Sigmoid colon (tissue), 4 donors: Measurements from ENCODE around the gene ODC1.

Source experiments
- POLR2AphosphoS5 ChIP-seq, 4 donors: sonication (generic); formaldehyde crosslinking; IDR thresholded peaks; one replicate each; pipeline ENCODE4 v1.6.1; 2017; ENCODE audit warnings: antibody characterized with exemption in 4 of 4
- TF ChIP-seq, protein P1 (sequence below), 4 experiments: fragments of 450-650 bp in 3 of 4; fragments of 200-600 bp in 1 of 4; IDR thresholded peaks; one replicate each; pipeline ENCODE4 v1.5.1; 2016 to 2019; ENCODE audit warnings: antibody characterized with exemption in 4 of 4, mild to moderate bottlenecking in 3 of 4, moderate library complexity in 2 of 4

DNA sequence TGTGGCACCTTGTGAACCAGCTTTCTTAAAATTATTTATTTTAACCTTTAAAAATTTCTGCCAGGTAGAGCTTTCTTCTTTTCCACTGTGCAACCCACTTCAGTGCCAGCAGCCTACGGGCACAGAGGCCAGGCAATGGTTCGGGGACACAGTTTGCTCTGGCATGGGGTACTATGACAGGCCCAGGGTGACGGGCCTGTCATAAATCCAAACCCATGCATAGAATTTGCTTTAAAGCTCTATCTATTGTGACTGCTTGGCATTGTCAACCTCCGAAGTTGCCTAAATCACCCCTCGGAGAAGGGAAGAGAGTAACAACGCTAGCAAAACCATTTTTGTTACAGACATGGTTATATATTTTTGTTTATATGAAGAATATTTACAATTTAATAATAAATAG lies 1.5 kb downstream of the ODC1 start:
- TF ChIP-seq, protein P1, sequence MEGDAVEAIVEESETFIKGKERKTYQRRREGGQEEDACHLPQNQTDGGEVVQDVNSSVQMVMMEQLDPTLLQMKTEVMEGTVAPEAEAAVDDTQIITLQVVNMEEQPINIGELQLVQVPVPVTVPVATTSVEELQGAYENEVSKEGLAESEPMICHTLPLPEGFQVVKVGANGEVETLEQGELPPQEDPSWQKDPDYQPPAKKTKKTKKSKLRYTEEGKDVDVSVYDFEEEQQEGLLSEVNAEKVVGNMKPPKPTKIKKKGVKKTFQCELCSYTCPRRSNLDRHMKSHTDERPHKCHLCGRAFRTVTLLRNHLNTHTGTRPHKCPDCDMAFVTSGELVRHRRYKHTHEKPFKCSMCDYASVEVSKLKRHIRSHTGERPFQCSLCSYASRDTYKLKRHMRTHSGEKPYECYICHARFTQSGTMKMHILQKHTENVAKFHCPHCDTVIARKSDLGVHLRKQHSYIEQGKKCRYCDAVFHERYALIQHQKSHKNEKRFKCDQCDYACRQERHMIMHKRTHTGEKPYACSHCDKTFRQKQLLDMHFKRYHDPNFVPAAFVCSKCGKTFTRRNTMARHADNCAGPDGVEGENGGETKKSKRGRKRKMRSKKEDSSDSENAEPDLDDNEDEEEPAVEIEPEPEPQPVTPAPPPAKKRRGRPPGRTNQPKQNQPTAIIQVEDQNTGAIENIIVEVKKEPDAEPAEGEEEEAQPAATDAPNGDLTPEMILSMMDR (IDR thresholded peaks at IDR 0.05): no peak
- no peak for TF ChIP-seq POLR2AphosphoS5 (IDR thresholded peaks at IDR 0.05)
